Left kidney (tissue), 8 donors: ENCODE measurements around the gene TMEM182. TPM values are rescaled to one million over a fixed set of nuclear protein-coding genes. Genes with fewer than 3 reads are reported as not detected.

Experiments
- DNase-seq: peaks from one replicate; pipeline ENCODE4 v3.0.0-alpha.2; 2013
- long read RNA-seq, 8 donors: transcript quantifications; one replicate each; lab custom pipeline, GENCODE V29; 2026
- polyA plus RNA-seq: library from polyadenylated mRNA; unstranded; fragments of 120-200 nt; gene quantifications from one replicate; pipeline ENCODE4 v1.2.1, GENCODE V29; 2013; ENCODE audit not compliant: insufficient read length

The TMEM182 gene, protein sequence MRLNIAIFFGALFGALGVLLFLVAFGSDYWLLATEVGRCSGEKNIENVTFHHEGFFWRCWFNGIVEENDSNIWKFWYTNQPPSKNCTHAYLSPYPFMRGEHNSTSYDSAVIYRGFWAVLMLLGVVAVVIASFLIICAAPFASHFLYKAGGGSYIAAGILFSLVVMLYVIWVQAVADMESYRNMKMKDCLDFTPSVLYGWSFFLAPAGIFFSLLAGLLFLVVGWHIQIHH
- 8.2 TPM for polyA plus RNA-seq
- long read RNA-seq, donor 1, partial matches to known transcripts: 0 of 5 reads
- long read RNA-seq, donor 1, other reads (novel, unspliced or antisense): 0 of 5 reads
- long read RNA-seq, donor 2, transcript TMEM182-202 (5 exons, 3,112 nt): major isoform, 5 of 7 reads
- long read RNA-seq, donor 2, partial matches to known transcripts: 0 of 7 reads
- long read RNA-seq, donor 2, other reads (novel, unspliced or antisense): 0 of 7 reads
- long read RNA-seq, donor 3, partial matches to known transcripts: 0 of 1 reads
- long read RNA-seq, donor 3, other reads (novel, unspliced or antisense): 0 of 1 reads
- long read RNA-seq, donor 4, partial matches to known transcripts: 0 of 2 reads
- long read RNA-seq, donor 4, other reads (novel, unspliced or antisense): 0 of 2 reads
- long read RNA-seq, donor 5, partial matches to known transcripts: 0 of 4 reads
- long read RNA-seq, donor 5, other reads (novel, unspliced or antisense): 0 of 4 reads
- long read RNA-seq, donor 6, partial matches to known transcripts: 0 of 4 reads
- long read RNA-seq, donor 6, other reads (novel, unspliced or antisense): 0 of 4 reads
- long read RNA-seq, donor 7, partial matches to known transcripts: 0 of 4 reads
- long read RNA-seq, donor 7, other reads (novel, unspliced or antisense): 0 of 4 reads
- long read RNA-seq, donor 8: 0 reads

DNA sequence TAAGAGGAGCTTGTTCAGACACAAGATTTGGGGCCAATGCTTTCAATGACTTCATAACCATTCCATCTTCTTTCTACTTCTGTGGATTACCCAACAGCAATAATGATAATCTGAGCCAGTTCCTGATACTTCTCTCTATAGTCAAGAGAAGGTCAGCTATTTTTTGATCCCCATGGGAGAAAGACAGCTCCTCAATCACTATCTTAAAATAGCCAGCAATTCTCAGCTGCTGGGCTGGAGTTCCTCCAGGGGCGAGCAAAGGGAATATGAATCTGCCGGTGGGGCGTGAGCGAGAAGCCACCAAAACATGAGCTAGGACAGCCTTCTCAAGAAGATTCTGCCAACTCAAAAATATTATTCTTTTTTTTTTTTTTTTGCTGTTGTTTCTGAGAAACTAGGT is at the start of gene TMEM182:
Gene TMEM182, plus strand, starts transcription at position 269 of the 400 bp plus-strand sequence. CDS start 187 bp downstream, outside the sequence.
- DNase-seq: no peak

GRCh38 chr2:102717308-102718018 is 44.4 kb upstream of the TMEM182 start:
- DNase-seq: no peak

DNA sequence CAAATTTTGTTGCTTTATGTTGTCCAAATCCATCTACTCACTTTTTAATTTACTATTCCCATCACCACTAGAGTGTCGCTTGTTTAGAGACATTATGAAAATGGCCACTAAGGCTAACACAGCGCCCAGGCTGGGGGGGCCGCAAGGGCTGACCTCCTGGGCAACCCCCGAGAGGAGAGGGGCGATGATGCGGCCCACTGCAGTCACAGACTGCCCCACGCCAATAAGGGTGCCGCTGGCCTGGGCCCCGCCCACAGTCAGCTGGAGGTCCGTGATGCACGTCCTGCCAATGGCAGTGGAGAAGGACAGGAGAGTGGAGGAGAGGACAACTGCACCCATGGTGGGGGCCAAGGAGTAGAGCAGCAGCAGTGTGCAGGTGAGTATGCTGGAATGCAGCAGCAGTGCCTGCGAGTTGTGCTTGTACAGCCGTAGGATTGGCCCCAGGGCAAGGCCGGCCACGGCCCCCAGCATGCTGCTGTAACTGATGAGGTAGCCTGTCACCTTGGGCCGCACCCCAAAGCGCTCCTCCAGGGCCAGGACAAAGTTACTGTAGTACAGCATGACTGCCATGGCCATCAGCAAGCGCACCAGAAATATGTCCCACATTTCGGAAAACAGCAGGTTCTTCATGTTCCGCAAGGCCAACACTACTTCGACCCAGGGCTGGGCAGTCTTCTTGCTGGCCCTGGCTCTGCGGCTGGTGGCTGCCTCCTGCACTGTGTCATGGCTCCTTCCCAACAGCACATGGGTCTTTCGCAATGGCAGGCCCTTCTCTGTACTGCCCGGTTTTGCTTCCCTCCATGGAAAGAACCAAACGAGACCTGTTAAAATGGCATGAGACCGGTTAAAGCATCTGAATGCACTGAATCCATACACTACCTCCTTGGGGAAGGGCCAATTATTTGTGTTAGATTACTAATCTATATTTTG is 43.2 kb upstream of the TMEM182 start:
- DNase-seq: no peak

GRCh38 chr2:102724016-102724490 is 37.8 kb upstream of the TMEM182 start:
- no peak for DNase-seq

- no peak for DNase-seq
Observed at GRCh38 chr2:102724553-102724952, 37.3 kb upstream of the TMEM182 start.

DNA sequence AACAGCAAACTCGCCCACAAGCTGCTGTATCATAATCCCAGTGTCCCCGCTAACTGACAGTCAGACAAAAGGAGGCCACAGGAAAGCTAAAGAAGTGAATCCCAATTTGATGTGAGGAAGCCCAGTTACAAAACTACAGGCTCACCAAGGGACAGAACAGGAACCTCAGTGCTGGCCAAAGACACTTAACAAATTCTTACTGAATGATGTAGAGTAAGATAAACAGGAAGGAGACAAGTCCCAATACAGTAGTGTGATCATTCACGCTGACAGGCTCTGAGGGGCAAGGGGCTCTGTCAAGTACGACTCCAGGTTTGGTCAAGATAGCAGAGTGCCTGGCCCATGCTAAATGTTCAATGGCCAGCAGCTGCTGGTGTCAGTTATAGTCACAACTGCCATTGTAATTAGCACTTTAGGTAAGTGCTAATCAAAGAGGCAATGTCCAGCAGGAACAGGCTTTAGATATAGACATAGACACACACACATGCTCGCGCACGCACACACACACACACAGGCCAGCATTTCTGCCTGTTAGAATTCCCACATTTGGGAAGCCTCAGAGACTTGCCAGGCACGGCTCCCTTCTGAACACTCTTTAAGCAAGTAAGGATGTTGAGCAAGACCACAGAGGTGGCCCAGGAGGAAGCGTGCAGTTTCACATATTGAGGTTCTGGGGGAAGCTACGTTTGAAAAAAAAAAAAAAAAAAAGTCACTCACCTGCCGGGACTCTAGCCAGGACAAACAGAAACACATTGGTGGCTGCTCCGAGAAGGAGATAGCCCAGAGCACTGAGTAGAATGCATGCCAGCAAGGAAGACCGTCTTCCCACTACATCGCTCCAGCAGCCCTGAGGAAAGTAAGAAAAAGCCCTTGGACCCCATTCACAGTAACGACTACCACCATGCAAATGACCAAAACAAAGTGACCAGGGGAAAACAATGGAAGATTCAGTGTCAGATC is 35.4 kb upstream of the TMEM182 start:
- DNase-seq: no peak

DNA sequence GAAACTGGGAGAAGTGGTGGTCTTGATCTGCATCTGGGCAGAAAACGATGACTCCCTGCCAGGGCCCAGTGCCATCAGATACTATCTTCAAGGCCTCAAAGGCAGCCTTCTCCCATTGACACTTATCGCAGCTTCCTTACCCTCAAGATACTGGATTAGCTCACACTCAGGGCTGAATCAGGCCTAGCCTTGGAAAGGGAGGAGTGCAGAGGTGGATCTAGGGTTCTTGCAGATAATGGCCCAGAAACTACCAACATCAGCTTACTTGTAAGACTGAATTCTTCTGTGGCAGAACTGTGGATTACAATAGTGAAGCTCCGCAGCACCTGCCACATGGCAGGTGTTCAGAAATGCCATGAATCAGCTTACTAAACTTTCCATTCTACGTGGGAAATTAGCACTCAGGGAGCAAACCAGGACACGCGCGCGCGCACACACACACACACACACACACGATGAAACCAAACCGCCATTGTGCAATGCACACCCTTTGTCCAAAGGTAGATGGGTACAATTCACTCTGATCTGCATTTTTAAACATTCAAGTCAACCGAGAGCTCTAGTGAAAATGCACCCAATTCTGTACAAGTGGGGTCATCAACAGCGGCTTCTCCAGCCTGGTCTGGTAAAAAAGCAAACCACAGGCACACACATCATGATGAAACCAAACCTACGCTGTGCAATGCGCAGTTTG is 26.3 kb upstream of the TMEM182 start:
- peak; percentile 20 for DNase-seq

- peak; percentile 14 for DNase-seq
Observed at GRCh38 chr2:102736110-102736409, 25.8 kb upstream of the TMEM182 start.

GRCh38 chr2:102736410-102737409 is 25.1 kb upstream of the TMEM182 start:
- DNase-seq: peak; percentile 72

DNA sequence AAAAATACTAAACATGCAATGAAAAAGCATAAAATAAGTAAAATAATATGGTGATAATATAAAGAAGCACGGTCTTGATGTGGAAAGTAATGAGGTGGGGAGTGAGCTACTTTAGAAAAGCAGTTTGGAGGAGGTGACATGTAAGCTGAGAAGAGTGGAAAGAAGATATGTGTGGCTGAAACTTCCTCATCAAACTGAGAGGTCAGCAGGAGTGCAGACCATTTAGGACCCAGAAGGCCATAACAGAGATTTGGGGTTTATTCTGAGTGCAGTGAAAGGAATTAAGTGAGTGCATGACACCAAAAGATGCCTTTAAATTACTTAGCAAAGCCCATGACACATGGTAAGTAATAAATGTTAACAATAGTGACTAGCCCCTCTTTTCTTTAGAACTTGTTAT is 24.4 kb upstream of the TMEM182 start:
- DNase-seq: peak; percentile 11

- no peak for DNase-seq
Observed at GRCh38 chr2:102743259-102743658, 18.6 kb upstream of the TMEM182 start.

- no peak for DNase-seq
Observed at GRCh38 chr2:102748107-102748506, 13.7 kb upstream of the TMEM182 start.

GRCh38 chr2:102749938-102750337 is 11.9 kb upstream of the TMEM182 start:
- no peak for DNase-seq

DNA sequence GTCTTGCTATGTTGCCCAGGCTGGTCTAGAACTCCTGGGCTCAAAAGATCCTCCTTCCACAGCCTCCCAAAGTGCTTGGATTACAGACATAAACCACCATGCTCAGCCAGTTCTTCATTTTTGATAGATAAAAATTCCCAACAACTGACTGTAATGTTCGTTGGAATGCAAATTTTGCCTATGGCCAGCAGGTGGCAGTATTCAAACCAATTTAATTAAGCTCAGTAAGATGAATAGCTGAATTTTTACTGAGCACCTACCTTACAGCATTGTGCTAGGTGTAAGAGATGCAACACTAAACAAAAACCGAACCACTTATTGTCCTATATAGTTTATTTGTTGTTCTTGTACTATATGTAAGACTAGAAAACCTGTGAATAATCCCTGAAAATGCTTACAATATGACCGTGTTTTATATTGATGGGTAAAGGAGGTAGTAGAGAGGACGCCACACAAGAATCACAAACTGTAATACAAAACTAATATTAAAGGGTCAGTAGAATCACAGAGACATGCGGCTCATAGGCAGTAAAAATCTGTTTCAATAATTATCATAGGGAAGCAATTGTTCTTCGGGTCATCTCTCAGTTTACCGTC is 8.2 kb upstream of the TMEM182 start:
- peak; percentile 41 for DNase-seq

DNA sequence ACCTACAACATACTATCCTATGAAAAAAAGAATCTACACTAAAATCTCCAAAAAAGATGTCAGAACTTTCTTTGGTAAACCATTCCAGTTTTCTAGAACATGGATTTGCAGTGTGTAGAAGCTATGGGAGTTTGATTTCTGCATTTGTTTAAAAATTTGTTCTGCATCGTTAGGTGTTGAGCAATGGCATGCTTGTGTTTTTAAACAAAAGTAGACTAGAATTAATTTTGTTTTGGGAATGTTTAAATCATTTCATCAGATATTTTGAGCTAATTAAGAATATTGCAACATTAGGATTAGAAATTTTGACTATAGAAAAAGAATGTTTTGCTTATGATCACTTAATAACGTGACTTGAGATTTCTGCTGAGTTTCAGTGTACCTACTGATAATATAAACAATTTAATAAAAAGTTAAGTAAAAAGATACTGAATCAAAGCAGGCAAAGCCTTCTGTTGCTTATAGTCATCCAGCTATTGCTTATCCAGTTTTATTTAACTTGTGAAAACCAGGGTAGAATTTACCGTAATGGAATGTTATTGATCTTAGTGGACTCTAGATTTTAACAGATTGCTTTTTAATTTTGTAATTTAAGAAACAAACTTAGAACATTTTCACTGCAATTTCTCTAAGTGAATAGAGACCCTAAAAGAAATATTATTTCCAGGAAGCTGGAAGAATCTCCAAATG is 7.2 kb upstream of the TMEM182 start:
- no peak for DNase-seq

- no peak for DNase-seq
Observed at GRCh38 chr2:102755284-102755683, 6.5 kb upstream of the TMEM182 start.

DNA sequence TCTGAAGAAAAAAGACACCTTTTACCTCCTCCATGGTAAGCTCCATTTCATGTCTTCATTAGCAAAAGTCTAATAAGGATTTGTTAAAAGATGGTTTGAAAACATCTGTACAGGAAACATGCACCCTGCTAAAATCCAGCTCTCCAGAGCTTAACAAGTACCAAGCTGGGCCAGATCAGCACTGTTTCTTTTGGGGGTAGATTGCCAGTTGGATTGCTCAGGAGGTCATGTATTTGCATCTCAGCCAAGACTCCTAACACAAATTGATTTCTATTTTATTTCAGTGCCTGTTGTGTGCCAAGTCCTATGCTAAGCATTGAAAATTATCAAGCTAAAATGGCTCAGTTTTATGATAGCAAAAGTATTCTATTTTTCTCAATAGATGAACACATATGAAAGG is 3.4 kb upstream of the TMEM182 start:
- no peak for DNase-seq
